Measurements from ENCODE around the gene APC.
"Not testable (repeated sequence)": the region's sequence is repeated elsewhere in the genome, so short reads cannot be mapped to it uniquely, and the experiment has no call there.

APC gene

DNA sequence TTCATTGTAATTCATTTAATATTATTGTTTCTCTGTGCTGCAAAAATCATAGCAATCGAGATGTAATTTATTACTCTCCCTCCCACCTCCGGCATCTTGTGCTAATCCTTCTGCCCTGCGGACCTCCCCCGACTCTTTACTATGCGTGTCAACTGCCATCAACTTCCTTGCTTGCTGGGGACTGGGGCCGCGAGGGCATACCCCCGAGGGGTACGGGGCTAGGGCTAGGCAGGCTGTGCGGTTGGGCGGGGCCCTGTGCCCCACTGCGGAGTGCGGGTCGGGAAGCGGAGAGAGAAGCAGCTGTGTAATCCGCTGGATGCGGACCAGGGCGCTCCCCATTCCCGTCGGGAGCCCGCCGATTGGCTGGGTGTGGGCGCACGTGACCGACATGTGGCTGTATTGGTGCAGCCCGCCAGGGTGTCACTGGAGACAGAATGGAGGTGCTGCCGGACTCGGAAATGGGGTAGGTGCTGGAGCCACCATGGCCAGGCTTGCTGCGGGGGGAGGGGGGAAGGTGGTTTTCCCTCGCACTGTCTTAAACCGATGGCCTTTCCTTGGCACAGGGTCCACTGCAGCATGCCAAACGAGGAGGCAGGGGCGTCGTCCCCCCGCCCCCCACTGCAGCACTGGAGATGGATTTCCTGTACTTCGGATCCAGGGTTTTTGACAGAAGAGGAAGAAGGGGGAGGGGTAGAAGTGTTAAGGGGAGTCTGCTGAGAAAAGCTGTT, at the start of gene APC:
APC (plus strand) TSS at position 423 of the 728 bp plus-strand sequence. CDS start 17,006 bp downstream, outside the sequence.
- peak; percentile 91 for DNase-seq

DNA sequence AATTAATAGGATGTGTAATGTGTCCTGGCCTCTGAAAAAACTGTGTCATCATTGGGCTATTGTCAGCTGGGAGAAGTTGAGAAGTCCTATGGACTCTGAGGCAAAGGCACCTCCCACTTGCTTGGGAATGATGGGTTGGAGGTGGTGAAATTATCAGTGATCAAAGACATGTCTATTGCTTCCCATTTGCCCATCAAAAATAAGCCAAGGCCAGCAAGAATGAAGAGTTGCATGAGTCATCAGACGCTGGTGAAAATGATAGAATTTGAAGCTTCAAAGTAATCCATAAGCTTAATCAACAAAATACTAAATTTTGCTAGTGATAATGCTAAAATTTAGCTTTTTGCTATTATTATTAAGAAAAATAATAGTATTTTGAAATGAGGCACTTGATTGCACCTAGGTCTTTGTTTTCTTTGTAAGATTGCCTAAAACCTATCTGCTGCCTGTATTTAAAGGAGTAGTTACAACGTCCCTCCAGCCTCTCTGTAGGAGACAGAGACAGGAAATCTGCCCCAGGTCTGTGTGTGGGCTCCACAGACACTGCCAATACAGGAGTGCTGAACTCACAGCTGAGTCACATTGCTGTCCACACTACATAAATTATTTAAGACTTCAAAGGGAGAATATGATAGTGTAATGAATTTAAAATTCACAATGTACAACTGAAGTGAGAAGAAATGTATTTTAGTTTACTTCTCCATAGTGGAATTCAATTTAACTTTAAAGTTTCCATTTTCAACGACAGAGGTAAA, 48.4 kb upstream of the APC start:
- DNase-seq: no peak

DNA sequence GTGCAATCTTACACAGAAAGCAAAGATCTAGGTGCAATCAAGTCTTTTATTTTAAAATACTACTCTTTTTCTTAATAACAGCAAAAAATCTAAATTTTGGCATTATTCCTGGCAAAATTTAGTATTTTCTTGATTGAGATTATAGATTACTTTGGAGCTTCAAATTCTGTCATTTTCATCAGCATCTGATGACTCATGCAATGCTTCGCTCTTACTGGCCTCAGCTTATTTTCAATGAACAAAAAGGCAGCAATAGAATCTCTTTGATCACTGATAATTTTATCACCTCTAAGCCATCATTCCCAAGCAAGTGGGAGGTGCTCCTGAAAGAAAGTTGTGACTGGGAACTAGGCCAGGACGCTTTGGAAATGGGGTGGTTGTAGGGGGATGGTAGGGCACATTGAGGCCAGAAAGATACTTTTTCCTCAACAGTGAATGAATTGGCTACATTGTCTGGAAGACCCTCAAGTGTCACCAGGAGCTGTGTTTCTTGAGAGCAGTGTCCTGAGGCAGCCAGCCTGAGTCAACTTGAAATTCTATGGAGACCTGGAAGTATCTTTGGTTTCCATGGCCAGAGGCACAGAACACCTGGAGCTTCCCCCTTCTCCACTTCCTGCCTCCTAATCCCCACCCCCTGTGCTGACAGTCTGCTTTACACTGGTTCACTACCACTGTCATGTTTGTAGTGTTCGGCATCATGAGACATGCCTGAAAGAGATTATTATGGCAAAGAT, 46.9 kb upstream of the APC start:
- DNase-seq: no peak

DNA sequence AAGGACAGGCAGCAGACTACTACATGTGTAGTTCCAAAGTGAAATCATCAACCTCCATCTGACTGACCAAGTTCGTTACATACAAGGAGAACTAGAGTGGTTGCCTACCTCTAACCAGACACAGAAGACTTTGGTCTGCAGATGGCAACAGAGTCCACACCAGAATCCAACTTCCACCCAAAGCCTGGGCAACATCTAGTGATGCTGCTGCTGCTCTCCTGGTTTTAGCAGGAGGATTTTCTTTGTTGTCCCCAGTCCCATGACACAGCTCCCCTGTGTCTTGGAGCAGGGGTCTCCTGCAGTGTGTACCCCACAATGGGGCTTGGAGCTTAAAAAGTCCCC, 46.4 kb upstream of the APC start:
- no peak for DNase-seq

DNA sequence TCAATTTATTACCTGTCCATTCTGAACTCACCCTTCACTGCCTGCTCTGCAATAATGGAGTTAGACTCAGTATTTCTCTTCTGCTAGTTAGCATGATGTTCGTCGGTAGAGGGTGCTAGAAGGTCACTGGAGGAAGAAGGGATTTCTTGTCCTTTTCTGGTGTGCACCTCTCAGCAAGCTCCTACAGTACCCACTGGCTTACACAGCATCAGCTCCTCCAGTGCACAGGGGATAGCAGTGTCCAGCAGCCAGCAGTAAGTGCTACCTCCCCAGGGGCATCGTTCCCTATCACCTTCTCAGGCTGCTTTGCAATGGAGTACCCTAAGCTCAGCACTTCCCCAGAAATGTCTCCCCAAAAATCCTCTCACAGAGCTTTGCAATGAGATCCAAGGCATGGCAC, 45.9 kb upstream of the APC start:
- DNase-seq: no peak

DNA sequence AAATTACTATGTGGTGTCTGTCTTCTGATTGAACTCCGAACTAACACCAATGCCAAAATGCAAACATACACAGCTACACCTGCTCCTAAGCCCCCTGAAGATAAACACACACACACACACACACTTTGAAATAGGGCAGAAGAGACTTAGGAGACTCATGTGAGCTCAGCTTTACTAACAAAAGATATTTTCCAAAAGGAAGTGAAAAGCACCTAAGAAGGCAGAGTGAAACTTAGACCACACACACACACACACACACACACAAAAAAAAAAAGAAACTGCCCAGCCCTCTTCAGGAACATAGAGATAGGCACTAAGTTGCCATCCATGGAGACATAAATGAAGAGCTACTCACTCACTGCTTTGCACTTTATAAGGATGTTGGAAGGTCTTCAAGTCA, 45.2 kb upstream of the APC start:
- no peak for DNase-seq

DNA sequence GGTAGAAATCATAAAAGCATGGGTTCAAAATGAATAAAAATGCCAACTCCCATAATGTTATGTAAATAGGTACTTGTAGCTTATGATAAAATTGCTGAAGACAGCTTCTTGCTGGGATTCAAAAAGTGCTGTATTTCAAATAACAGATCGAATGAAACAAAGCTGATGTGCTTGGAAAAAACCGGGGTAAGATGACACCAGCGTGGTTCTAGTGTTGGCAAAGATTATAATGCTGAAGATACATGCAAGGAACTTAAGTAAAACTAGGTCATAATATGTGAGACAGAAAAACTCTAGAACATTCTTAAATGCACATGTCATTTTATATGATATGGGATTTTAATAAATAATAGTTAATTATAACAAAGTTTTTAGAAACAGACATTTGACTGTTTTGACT, 44.4 kb upstream of the APC start:
- DNase-seq: no peak

DNA sequence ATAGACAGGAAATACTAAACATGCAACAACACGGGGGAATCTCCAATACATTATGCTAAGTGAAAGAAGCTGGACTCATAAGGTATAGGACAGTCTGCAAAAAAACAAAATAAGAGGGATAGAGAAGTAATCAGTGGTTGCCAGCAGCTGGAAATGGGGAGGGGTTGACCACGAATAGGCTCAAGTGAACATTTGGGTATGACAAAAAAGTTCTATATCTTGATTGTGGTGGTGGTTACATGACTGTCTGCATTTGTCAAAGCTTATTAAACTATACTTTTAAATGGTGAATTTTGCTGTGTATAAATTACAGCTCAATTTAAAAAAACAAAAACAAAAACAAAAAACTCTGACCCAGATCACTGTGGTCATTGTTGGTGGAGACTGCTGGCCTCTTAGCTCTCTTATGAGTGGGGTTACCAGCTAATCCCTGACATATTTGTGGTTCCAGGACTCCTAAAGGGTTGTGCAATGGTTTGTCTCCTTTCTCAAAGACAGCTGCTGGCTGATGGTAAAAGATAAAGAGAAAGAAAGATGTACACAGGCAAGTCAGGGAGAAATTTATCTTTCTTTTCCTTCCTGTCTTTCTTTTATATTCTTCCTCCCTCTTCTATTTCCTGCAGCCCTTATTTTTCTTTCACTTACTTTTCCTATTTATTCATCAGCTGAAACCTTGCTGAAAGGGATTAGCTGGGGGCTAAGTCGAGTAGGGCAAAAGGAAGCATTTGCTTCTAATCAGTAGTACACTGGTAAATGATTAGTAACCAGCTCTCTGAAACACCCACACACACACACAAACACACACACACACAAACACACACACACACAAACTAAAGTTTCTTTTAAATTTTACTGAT, 42.6 kb upstream of the APC start:
- DNase-seq: no peak

DNA sequence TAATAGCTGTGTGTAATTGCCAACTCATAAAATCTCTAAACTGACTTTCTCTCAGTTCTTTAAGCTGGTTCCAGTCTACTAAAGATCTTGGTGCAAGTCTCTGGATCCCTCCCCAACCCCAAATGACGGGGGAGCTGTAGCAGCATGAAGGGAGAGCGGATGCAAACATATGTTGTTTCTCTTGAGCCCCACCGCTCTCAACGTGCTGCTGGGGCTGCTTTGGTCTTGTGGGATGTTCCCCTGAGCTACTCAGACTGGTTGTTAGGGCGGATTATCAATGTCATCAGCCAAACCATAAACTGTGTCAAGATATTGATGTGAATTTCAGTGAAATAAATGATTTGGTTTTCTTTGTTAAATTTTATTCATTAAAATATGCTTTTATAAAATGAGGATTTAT, 40.9 kb upstream of the APC start:
- DNase-seq: no peak

DNA sequence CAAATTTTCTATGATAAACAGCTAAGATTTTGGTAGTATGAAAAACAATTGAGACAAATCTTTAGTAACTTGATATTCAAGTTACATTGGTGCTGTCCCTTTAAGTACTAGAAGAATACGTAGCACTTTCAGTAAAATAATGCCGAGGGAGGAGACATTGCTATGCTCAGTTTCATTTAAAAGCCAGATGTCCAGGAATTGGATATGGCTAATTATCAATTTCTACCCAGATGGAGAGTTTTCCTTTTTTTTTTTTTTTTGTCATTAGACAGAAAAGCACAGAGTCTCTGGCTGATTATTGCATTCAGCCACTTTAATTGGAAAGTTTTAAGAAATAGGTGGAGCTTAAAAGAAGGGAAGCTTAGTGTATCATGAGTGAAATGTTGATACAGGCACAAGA, 40.4 kb upstream of the APC start:
- no peak for DNase-seq

DNA sequence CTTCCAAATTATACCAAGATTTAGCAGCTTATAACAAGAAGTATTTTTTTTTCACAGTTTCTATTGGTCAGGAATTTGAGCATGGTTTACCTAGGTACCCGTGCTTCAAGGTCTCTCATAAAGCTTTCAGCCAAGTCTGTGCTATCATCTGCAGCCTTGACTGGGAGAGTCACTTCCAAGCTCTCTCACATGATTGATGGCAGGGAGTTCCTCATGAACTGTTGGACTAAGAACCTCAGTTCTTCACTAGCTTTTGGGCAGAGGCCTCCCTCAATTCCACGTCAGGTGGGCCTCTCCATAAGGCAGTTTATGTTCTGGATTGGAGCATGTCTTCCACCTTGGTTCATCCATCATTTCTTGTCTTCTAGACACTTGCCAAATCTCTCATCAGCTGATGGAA, 39.9 kb upstream of the APC start:
- no peak for DNase-seq

DNA sequence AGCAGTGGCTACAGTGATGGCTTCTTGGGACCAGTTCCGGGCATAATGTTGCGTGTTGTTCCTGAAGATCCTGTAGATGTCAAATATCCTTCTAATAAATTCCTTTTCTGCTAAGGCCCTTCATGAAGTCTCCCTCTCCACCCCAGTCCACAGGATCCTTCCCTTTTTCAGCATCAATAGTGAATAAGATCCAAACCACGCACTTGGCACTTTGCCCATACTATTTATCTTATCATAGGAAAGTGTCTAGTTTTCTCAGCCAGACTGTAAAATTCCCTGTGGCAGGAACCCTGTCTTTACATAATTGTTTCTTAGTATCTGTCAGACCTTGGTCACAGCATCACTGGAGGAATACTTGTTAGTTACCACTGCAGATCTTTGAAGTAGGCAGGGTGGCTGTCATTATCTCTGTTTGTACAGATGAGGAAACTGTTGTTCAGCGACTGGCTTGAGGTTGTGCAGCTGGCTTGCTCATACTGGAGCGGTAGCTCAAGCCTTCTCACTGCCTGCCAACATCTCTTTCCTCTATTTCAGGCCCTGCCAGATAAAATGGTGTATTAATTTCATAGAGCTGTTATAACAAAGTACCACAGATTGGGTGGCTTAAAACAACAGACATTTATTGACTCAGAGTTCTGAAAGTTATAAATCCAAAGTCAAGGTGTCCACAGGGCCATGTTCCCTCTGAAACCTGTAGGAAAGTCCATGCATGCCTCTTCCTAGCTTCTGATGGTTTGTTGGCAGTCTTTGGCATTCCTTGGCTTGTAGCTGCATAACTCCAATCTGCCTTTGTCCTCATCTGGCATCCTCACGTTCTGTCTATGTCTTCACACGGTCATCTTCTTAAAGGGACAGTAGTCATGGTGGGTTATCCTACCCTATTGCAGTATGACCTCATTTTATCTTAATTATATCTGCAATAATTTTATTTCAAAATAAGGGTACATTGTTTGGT, 33.5 kb upstream of the APC start:
- DNase-seq: no peak

DNA sequence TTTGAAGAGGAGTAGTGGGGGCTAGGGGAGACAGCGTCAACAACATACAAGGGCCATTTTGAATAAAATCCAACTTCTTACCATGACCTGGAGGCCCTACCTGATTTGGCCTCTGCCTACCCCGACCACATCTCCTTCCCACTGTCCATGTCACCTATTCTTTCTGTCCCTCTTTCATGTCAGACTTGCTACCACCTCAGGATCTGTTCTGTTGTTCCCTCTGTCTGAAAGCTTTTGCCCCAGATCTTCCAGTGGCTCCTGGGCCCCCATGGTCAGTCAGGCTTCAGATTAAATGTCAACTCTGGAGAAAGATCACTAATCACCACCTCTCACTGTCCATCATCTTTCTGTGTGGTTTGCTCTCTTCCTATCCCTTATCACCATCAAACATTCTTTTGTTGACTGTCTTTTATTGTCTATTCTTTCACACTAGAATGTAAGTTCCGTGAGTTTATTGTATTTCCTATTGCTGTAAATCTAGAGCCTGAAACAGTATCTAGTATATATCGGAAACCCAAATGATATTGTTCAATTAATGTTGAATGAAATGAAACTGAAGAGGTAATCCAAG, 31.2 kb upstream of the APC start:
- DNase-seq: no peak

DNA sequence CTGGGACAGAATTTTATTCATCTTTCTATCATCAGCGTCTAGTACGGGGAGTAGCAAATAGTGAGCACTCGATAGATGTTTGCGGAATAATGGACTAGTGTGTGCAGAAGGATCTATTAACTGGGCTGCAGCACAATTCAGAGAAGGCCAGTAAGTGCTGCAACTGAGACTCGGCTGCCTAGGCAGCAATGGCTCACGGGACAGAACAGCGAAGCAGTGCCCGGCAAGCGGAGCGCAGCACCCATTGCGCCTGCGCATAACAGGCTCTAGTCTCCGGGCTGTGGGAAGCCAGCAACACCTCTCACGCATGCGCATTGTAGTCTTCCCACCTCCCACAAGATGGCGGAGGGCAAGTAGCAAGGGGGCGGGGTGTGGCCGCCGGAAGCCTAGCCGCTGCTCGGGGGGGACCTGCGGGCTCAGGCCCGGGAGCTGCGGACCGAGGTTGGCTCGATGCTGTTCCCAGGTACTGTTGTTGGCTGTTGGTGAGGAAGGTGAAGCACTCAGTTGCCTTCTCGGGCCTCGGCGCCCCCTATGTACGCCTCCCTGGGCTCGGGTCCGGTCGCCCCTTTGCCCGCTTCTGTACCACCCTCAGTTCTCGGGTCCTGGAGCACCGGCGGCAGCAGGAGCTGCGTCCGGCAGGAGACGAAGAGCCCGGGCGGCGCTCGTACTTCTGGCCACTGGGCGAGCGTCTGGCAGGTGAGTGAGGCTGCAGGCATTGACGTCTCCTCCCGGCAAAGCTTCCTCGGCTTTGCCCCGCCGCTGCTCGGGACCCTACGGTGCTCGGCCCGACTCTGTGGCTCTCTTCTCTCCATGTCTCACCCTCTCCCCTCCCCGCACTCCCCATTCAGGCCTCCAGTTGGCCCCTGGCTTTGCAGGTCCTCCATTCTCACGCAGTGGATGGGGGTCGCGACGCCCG, 30.2 kb upstream of the APC start:
- DNase-seq: peak; percentile 97

DNA sequence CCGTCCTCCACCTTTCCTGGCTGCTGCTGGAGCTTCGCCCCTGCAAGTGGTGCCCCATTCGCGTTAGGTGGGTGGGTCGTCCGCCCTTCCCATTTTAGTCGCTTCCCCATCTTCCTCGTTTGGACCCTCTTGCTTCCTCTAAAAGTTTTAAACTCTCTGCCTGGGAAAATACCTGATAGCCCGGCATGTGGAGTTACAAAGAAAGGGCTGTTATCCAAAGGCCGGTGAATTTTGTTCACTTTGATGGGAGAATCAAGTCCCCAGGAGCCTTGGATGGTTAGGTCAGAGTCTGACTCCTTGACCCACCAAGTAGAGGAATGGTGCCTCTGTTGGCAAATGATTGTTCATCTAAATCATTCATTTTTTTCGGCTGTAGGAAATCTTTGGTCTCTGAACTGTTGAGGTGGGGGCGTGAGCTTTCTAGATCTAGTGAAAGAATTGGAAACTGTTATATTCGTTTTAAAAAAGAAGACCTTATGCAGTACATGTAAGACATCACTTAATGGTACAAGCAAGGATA, 29.5 kb upstream of the APC start:
- DNase-seq: no peak

DNA sequence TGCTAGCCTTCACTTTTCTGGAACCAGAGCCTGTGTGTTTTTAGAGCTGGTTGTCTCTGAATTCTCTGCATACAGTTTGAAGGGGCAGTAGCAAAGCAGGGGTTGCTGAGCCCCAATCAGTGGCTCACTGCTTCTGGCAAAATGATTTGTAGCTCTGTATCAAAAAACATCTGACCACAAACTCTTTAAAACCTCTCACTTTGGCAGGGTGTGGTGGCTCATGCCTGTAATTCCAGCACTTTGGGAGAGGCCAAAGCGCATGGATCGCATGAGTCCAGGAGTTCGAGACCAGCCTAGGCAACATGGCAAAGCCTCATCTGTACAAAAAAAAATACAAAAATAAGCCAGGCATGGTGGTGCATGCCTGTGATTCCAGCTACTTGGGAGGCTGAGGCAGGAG, 28.3 kb upstream of the APC start:
- DNase-seq: no peak

DNA sequence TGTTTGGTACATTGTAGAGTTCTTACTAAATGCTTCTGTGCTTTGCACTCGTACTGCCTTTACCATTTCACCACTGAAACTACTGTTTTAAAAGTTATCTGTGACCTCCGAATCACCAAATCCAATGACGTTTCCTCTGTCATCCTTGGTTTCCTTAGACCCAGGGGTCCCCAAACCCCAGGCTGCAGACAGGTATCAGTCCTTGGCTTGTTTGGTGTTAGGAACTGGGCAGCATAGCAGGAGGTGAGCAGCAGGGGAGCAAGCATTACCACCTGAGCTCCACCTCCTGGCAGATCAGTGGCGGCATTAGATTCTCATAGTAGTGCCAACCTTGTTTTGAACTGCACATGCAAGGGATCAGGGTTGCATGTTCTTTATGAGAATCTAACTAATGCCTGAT, 26.8 kb upstream of the APC start:
- DNase-seq: no peak

DNA sequence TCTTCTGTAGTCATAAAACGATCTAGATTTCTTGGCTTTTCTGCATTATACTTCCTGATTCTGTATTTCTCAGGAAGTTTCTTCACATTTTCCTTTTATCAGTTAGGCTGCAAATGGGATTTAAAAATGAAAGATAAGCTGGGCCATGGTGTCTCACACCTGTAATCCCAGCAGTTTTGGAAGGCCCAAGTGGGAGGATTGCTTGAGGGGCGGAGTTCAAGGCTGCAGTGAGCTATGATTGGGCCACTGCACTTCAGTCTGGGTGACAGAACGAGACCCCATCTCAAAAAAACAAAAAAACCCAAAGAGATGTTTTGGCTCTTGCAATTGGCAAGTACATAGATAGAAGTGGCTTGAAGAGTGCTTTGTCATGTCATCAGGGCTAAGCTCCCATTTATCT, 26.2 kb upstream of the APC start:
- DNase-seq: no peak

DNA sequence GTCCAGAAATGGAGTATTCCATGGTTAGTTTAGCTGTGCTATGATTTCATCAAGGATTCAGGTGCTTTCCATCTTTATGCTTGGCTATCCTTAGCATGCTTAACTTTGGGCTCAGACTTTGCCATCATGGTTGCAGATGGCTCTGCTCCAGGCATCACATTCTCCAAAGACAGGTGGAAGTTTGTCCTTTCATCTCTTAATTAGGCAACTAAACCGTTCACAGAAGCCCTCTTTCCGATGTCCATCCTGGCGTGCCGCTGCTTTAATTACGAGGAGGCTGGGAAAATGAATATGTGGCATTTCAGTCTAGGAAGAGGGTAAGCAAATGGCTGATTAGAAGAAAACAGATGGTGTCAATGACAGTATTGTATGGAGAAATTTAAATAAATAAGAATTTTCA, 24.5 kb upstream of the APC start:
- DNase-seq: no peak

DNA sequence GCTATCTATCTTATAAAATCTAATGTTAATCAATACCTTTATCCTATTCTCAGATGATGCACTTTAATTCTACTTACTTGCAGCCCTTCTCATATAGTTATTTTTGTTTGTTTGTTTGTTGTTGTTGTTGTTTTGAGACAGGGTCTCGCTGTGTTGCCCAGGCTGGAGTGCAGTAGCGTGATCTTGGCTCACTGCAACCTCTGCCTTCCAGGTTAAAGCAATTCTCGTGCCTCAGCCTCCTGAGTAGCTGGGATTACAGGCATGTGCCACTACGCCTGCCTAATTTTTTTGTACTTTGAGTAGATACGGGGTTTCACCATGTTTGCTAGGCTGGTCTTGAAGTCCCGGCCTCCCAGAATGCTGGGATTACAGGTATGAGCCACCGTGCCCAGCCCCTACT, 20.8 kb upstream of the APC start:
- not testable (repeated sequence) for DNase-seq

Measured in retina (tissue), 1 donor.